Astrocyte of the hippocampus (primary cell): ENCODE data around the gene ADISSP.
A peak's percentile ranks its signal among the peaks of the same experiment; 100 is the strongest.

ENCODE experiments used
- DNase-seq: peaks from one replicate; pipeline ENCODE4 v3.0.0; 2011; ENCODE audit warnings: low read depth, low spot score

Gene ADISSP

GRCh38 chr20:3738111-3739053, 29.2 kb downstream of the ADISSP start:
- no peak for DNase-seq

- DNase-seq, result no peak
These were observed 31.8 kb downstream of the ADISSP start for GRCh38 chr20:3735768-3736167.

GRCh38 chr20:3734111-3734843, 33.3 kb downstream of the ADISSP start:
- DNase-seq, result no peak

- no peak for DNase-seq
These were observed 34.2 kb downstream of the ADISSP start for GRCh38 chr20:3733119-3733995.

DNA sequence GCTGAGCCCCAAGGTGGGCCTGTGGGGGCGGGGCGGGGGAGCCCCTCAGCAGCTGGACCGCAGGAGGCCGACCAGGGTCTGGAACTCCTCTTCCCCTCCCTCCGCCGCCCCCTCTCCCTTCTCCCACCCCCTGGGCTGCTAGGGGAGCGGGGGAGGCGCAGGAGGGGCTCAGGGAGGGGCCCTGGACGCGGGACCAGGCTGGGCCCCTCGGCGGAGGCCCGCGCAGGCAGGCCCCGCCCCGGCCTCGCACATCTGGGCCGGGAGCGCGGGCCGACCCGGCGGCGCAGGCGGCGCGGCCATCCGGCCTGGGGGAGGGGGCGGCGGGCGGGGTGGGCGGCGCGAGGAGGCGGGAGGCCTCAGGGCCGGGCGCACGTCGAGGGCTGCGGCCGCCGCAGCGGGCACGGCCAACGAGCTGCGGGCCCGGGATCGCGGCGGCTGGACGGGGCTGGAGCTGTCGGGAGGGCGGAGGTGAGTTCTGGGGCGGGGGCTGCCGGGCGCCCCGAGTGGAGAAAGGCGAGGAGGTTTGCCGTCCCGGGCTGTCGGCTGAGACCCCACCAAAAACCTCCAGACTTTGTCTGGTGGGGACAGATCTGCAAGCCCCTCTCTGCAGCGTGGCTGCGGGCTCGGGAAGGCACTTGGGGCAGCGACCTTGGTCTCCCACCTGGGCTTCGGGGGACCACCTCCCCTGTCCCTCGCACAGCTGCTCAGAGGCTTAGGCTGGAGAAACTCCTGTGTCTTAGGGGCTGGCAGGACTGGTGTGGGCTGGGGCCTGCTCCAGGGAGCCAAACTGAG, 35.0 kb downstream of the ADISSP start, which contains the start of gene HSPA12B:
Gene HSPA12B (plus strand): TSS at position 359 of the 792 bp plus-strand sequence. CDS start 5,990 bp downstream, outside the sequence.
- no peak for DNase-seq

GRCh38 chr20:3731944-3732326, 35.6 kb downstream of the ADISSP start:
- no peak for DNase-seq

GRCh38 chr20:3730803-3731672, 36.5 kb downstream of the ADISSP start:
- DNase-seq, result no peak

DNA sequence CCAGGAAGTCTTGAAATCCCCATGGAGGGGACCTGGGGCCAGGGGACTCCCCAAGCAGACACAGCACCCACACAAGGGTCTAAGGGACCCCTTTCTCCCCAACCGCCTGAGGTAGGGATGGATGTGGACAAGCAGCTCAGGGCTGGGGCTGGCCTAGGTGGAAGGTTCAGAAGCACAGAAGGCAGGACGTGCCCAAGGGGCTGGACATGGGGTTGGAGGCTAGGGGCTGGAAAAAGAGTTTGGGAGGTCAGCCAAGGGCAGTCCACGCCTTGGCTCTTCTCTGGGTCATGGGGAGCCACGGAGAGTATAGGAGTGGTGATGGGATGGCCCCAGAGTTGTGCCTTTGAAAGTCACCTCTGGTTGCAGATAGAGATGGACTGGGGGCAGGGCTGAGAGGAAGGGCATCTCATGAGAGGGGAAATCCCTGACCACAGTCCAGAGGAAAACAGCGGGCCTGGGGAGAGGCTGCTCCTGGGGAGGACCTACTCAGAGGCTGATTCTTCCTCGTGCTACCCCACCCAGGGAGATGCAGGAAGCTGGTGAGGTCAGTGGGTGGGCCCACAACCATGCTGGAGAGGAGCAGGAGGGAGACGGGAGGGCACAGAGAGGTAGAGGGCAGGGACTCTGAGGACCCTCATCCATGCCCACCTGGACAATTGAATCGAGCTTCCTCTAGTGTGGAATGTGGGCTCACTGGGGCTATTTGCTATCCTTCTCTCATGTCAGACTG, 37.6 kb downstream of the ADISSP start:
- no peak for DNase-seq

DNA sequence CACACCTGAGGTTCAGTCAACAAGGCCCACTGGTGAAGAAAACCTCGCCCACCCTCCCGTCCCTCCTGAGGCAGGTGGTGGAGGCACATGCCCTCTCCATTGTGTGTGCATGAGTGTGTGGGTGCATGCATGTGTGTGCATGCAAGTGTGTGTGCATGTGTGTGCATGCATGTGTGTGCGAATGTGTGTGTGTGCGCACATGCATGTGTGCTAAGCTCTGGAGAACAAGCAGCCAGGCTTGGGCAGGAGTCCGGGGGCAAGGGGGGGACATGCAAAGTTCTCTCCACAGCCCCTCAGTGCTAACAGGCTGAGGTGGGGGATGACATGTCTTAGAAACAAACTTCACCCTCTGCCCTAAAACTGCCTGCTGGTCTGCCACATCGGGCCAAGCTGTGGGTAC, 38.2 kb downstream of the ADISSP start:
- no peak for DNase-seq

GRCh38 chr20:3728876-3729275, 38.7 kb downstream of the ADISSP start:
- DNase-seq, result no peak

DNA sequence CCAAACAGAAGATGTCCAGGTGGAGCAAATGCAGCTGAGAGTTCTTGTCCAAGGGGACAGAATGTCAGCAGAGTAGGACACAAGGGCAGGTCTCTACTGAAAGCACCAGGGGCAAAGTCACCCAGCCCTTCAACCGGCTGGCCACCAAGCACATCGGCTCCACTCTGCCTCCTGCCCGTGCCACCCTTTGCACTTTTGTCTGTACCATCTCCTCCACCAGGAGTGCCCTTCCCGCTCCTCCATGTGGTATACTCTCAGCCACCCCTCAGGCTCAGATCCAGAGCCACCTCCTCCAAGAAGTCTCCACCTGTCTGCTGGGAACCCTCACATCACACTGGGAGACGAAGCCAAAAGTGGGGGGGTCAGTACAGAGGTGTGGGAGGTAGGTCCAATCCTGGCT, 39.2 kb downstream of the ADISSP start:
- DNase-seq, result no peak

DNA sequence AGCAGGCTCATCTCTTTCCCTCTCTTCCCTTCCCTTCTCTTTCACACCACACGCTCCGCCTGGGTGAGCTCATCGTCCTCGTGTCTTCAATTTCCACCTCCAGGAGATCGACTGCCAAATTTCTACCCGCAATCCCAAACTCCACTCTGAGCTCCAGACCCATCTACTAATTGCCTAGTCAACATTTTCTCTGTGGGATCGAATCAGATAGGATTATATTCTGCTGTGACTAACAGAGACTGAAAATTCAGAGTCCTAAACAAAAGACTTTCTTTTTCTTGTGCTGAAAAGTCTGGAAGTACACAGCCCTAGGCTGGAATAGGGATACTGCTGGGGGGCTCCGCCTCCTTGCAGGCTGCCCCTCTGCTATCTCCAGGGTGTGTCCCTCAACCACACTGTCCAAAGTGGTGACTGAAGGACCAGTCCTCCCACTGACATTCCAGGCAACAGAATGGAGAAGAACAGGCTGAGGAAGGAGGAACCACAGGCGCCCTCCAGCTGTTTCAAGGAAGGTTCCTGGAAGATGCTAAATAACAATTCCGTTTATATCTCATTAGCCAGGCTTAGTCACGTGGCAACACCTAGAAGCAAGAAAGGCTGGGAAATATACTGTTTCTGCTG, 40.0 kb downstream of the ADISSP start:
- DNase-seq, result peak; percentile 45

- no peak for DNase-seq
These were observed 43.2 kb downstream of the ADISSP start for GRCh38 chr20:3724356-3724755.

DNA sequence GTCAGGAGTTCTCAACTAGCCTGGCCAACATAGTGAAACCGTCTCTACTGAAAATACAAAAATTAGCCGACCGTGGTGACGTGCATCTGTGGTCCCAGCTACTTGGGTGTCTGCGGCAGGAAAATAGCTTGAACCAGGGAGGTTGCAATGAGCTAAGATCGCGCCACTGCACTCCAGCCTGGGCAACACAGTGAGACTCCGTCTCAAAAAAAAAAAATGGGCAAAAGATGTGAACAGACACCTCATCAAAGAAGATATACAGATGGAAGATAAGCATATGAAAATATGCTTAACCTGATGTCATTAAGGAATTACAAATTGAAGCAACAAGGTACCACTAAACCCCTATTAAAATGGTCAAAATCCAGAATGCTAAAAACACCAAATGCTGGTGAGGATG, 44.3 kb downstream of the ADISSP start:
- no peak for DNase-seq

- DNase-seq, result no peak
These were observed 45.6 kb downstream of the ADISSP start for GRCh38 chr20:3721912-3722311.

DNA sequence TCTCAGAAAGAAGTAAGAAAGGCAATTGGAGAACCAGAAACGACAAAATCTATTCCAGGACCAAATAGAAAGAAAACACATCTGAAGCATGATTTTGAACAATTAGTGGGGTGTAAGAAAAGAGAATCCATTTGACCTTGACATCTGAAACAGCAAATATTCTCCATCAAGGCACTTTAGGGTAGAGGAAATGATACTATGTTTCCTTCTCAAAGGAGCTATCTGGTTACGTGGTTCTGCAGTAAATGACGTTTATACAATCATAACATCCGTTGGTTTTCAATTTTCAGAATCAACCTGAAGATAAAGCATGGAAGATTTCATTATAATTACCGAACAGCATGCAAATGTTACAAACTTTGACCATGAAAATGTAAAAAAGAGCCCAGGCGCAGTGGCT, 46.9 kb downstream of the ADISSP start:
- DNase-seq, result no peak

DNA sequence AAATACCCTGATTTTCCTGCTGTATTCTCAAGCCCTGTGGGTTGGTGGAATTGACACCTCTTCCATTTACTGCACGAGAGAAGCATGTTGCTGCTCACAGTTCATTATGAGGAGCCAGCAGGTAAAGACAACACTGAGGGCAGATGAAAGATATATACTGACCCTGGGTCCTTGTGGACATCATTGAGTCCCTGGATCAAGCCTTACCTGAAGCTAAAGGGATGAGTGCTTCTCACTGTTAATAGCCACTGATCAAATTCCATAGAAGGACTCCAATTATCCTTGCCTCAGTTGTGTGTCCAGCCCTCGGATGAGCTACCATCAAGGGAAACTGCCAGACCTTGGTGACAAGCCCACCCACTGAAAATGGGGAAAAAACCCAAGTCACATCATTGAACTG, 47.5 kb downstream of the ADISSP start:
- DNase-seq, result no peak

- no peak for DNase-seq
These were observed 48.5 kb downstream of the ADISSP start for GRCh38 chr20:3719046-3719445.
